Suprapubic skin (tissue), 4 donors: ENCODE measurements around the gene KBTBD3.

Experiments
- EP300 ChIP-seq: sonication (generic); formaldehyde crosslinking; IDR thresholded peaks from one replicate; pipeline ENCODE4 v1.6.1; 2017; ENCODE audit warnings: antibody characterized with exemption
- POLR2A ChIP-seq, 2 donors: fragments of 450-650 bp; IDR thresholded peaks; one replicate each; pipeline ENCODE4 v1.6.1; 2017; ENCODE audit warnings: antibody characterized with exemption in 2 of 2, mild to moderate bottlenecking in 2 of 2, moderate library complexity in 2 of 2
- POLR2AphosphoS5 ChIP-seq, 3 donors: sonication (generic); formaldehyde crosslinking; IDR thresholded peaks; one replicate each; pipeline ENCODE4 v1.6.1; 2017; ENCODE audit warnings: antibody characterized with exemption in 3 of 3
- TF ChIP-seq, protein P1 (sequence below), 2 donors: fragments of 200-600 bp in 1 of 2; fragments of 450-650 bp in 1 of 2; sonication (generic) in 1 of 2; IDR thresholded peaks; one replicate each; pipeline ENCODE4 v1.5.1; 2016 to 2019; ENCODE audit warnings: antibody characterized with exemption in 2 of 2, mild to moderate bottlenecking in 1 of 2, moderate library complexity in 1 of 2

DNA sequence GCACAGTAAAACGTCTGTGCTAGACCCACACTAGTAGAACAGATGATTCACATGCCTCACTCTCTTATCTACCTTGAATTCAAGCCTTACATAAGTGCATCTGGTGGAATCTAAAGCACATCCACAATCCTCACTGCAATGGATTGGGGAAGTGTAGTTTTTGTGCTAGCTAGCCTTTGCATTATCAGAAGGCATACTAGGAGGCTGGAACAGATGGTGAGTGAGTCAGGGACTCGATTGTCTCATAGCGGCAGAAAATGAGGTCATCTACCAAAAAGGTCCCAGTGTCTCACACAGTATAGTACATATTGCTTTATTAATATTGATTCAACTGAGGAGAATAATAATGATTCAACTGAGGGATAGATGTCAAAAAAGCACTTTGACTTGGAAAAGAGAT, 64.4 kb downstream of the KBTBD3 start:
- TF ChIP-seq, protein P1, sequence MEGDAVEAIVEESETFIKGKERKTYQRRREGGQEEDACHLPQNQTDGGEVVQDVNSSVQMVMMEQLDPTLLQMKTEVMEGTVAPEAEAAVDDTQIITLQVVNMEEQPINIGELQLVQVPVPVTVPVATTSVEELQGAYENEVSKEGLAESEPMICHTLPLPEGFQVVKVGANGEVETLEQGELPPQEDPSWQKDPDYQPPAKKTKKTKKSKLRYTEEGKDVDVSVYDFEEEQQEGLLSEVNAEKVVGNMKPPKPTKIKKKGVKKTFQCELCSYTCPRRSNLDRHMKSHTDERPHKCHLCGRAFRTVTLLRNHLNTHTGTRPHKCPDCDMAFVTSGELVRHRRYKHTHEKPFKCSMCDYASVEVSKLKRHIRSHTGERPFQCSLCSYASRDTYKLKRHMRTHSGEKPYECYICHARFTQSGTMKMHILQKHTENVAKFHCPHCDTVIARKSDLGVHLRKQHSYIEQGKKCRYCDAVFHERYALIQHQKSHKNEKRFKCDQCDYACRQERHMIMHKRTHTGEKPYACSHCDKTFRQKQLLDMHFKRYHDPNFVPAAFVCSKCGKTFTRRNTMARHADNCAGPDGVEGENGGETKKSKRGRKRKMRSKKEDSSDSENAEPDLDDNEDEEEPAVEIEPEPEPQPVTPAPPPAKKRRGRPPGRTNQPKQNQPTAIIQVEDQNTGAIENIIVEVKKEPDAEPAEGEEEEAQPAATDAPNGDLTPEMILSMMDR (IDR thresholded peaks at IDR 0.05): no peak
- no peak for TF ChIP-seq POLR2AphosphoS5 (IDR thresholded peaks at IDR 0.05)
- TF ChIP-seq EP300: no peak
- TF ChIP-seq POLR2A (IDR thresholded peaks at IDR 0.05): no peak
